GM12873 (cell line): Measurements from ENCODE around the gene RALGPS1.

ENCODE experiments used
- CTCF ChIP-seq: IDR thresholded peaks from 2 replicates; pipeline ENCODE4 v1.5.1; 2012; ENCODE audit warnings: low read depth, mild to moderate bottlenecking, moderate library complexity, low read length, control low read depth; ENCODE audit not compliant: insufficient read depth; ENCODE audit errors: missing control alignments

RALGPS1 gene

GRCh38 chr9:126914458-126915280 is at the start of gene RALGPS1:
TSS of gene RALGPS1 (plus strand) at chr9:126914782. CDS start at chr9:126962290, 47,508 bp downstream.
- no peak for TF ChIP-seq CTCF

GRCh38 chr9:126869368-126869767 is 45.2 kb upstream of the RALGPS1 start:
- TF ChIP-seq CTCF = no peak

GRCh38 chr9:126872516-126872915 is 42.1 kb upstream of the RALGPS1 start:
- TF ChIP-seq CTCF = no peak

GRCh38 chr9:126874546-126875314 is 39.9 kb upstream of the RALGPS1 start:
- TF ChIP-seq CTCF = no peak

GRCh38 chr9:126875756-126876510 is 38.6 kb upstream of the RALGPS1 start:
- no peak for TF ChIP-seq CTCF

GRCh38 chr9:126876531-126876930 is 38.1 kb upstream of the RALGPS1 start:
- TF ChIP-seq CTCF = no peak

GRCh38 chr9:126877418-126877817 is 37.2 kb upstream of the RALGPS1 start:
- TF ChIP-seq CTCF = no peak
